Upper lobe of left lung (tissue), 4 donors: Measurements from ENCODE around the gene STUB1.

Source experiments
- CTCF ChIP-seq, 6 experiments: fragments of 450-650 bp in 4 of 6; fragments of 200-600 bp in 2 of 6; sonication (generic) in 2 of 6; IDR thresholded peaks; one replicate each; pipeline ENCODE4 v1.5.1; 2016 to 2019; ENCODE audit warnings: antibody characterized with exemption in 6 of 6
- EP300 ChIP-seq, 4 donors: sonication (generic); formaldehyde crosslinking; IDR thresholded peaks; one replicate each; pipeline ENCODE4 v1.5.1; 2017; ENCODE audit warnings: antibody characterized with exemption in 4 of 4, control low read depth in 2 of 4
- POLR2A ChIP-seq, 4 donors: fragments of 450-650 bp; IDR thresholded peaks; one replicate each; pipeline ENCODE4 v1.5.1; 2016 to 2017; ENCODE audit warnings: antibody characterized with exemption in 4 of 4, mild to moderate bottlenecking in 2 of 4
- POLR2AphosphoS5 ChIP-seq, 2 donors: sonication (generic); formaldehyde crosslinking; IDR thresholded peaks; one replicate each; pipeline ENCODE4 v1.5.1; 2017; ENCODE audit warnings: antibody characterized with exemption in 2 of 2

DNA sequence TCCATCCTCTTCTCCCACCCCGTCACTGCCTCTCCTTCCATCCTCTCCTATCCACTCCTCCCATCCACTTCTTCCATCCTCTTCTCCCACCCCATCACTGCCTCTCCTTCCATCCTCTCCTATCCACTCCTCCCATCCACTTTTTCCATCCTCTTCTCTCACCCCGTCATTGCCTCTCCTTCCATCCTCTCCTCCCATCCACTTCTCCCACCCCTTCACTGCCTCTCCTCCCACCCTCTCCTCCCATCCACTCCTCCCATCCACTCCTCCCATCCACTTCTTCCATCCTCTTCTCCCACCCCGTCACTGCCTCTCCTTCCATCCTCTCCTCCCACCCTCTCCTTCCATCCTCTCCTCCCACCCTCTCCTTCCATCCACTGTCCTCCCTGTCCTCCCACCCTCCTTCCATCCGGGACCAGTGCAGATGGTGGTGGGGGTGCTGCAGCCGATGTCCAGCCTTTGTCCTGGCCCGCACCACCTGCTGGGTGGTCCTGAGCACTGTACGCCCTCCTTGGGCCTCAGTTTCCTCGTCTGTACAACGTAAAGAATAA is 48.3 kb upstream of the STUB1 start:
- TF ChIP-seq POLR2A (IDR thresholded peaks at IDR 0.05) (no peak), CTCF (IDR thresholded peaks at IDR 0.05) (no peak), POLR2AphosphoS5 (IDR thresholded peaks at IDR 0.05) (no peak), EP300 (IDR thresholded peaks at IDR 0.05) (no peak)
